Osteoblast (primary cell): Measurements from ENCODE around the gene CNTD1. TPM values are rescaled to one million over a fixed set of nuclear protein-coding genes. Genes with fewer than 3 reads are reported as not detected.

Source experiments
- DNase-seq: peaks from one replicate; pipeline ENCODE4 v3.0.0; 2011; ENCODE audit warnings: low spot score, mixed read lengths; ENCODE audit not compliant: insufficient read length; ENCODE audit errors: missing footprints
- H2AFZ ChIP-seq: 2 replicates; pipeline ENCODE4 v1.6.0; 2011; ENCODE audit warnings: mild to moderate bottlenecking, low read length
- H3K27ac ChIP-seq: 2 replicates; pipeline ENCODE4 v1.5.1; 2011; ENCODE audit warnings: mild to moderate bottlenecking, low read depth, low read length, moderate library complexity
- H3K27me3 ChIP-seq: 2 replicates; pipeline ENCODE4 v1.6.0; 2012; ENCODE audit warnings: mild to moderate bottlenecking, control low read depth, inconsistent platforms, low read length, moderate library complexity; ENCODE audit not compliant: insufficient read depth
- H3K36me3 ChIP-seq: 2 replicates; pipeline ENCODE4 v1.5.1; 2011; ENCODE audit warnings: mild to moderate bottlenecking, low read length, control low read depth, moderate library complexity; ENCODE audit not compliant: insufficient read depth
- H3K4me1 ChIP-seq: 2 replicates; pipeline ENCODE4 v1.5.1; 2011; ENCODE audit warnings: mild to moderate bottlenecking, low read length, control low read depth, moderate library complexity; ENCODE audit not compliant: insufficient read depth
- H3K4me2 ChIP-seq: 2 replicates; pipeline ENCODE4 v1.6.0; 2011; ENCODE audit warnings: mild to moderate bottlenecking, low read length; ENCODE audit not compliant: insufficient read depth
- H3K4me3 ChIP-seq: fragments of 200-600 bp; sonication (generic); 3 replicates; pipeline ENCODE4 v1.5.1; 2012; ENCODE audit warnings: mild to moderate bottlenecking, low read length, inconsistent platforms; ENCODE audit not compliant: insufficient read depth
- H3K79me2 ChIP-seq: 2 replicates; pipeline ENCODE4 v1.6.0; 2012; ENCODE audit warnings: mild to moderate bottlenecking, low read length, control low read depth, inconsistent platforms; ENCODE audit not compliant: insufficient read depth
- H3K9me3 ChIP-seq: 2 replicates; pipeline ENCODE4 v1.5.1; 2011; ENCODE audit warnings: low read depth, low read length, control low read depth
- H4K20me1 ChIP-seq: 2 replicates; pipeline ENCODE4 v1.6.0; 2012; ENCODE audit warnings: mild to moderate bottlenecking, low read length, control low read depth; ENCODE audit not compliant: insufficient read depth
- total RNA-seq: library from RNA; depleted of rRNA; stranded (reverse); fragments of >200 nt; gene quantifications from 2 replicates; pipeline ENCODE4 v1.2.3, GENCODE V29; 2012
- TF ChIP-seq, protein P1 (sequence below): IDR thresholded peaks from 2 replicates; pipeline ENCODE4 v1.5.1; 2011; ENCODE audit warnings: mild to moderate bottlenecking, low read depth, low read length, moderate library complexity; ENCODE audit errors: extremely low read depth

CNTD1 gene
- total RNA-seq, 1 donor, result not detected

DNA sequence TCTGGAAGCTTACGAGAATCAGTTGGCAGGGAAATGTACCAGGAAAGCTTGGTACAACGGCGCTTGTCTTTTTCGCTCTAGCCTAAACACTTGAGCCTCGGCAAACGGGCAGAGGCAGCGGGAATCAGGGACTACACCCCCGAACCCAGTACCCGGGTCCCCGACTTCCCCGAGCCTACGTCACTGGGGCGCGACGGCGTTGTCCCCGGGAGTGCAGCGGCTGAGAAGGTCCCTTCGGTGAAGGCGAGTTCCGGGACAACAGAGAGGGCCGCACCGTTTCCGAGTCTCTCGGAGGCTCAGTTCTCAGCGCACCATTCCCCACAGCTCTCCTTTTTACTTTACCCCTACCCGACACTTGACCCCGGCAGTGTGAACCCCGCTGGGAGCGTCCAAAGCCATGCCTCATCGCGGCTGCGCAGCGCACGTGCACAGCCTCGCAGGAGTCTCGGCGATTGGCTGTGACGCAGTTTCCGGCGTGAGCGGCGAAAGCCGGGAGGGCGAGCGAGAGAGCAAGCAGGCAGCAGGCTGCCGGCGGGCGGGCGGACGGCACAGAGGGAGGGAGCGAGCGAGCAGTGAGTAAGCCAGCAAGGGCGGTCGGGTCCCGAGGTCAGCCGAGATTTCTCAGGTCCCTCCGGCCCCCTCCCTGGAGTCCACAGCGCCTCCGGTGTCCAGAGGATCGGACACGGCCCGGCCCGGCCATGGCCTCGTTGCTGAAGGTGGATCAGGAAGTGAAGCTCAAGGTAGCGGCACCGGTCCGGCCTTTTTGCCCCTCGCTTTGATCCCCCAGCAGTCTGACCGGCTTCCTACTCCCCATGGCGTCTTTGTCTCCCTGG lies 34.5 kb downstream of the CNTD1 start, which contains the start of gene PSME3:
Gene PSME3 (plus strand): TSS at position 464 of the 833 bp plus-strand sequence. CDS start 235 bp downstream, at position 699.
- peaks cover 10% of the 10 kb centered on the region for H3K4me1 ChIP-seq
- peaks cover 34% of the 10 kb centered on the region for H3K36me3 ChIP-seq
- H3K79me2 ChIP-seq, result peaks cover 38% of the 10 kb centered on the region
- H3K4me3 ChIP-seq, result peak within 1 kb of the TSS; percentile 99
- H4K20me1 ChIP-seq, result peaks cover 13% of the 10 kb centered on the region
- TF ChIP-seq, protein P1, sequence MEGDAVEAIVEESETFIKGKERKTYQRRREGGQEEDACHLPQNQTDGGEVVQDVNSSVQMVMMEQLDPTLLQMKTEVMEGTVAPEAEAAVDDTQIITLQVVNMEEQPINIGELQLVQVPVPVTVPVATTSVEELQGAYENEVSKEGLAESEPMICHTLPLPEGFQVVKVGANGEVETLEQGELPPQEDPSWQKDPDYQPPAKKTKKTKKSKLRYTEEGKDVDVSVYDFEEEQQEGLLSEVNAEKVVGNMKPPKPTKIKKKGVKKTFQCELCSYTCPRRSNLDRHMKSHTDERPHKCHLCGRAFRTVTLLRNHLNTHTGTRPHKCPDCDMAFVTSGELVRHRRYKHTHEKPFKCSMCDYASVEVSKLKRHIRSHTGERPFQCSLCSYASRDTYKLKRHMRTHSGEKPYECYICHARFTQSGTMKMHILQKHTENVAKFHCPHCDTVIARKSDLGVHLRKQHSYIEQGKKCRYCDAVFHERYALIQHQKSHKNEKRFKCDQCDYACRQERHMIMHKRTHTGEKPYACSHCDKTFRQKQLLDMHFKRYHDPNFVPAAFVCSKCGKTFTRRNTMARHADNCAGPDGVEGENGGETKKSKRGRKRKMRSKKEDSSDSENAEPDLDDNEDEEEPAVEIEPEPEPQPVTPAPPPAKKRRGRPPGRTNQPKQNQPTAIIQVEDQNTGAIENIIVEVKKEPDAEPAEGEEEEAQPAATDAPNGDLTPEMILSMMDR, result no peak
- H3K27me3 ChIP-seq, result no peaks in the 10 kb centered on the region
- peak; percentile 97 for DNase-seq
- H3K27ac ChIP-seq, result peak within 1 kb of the TSS; percentile 88
- no peaks in the 10 kb centered on the region for H3K9me3 ChIP-seq
- peak within 1 kb of the TSS; percentile 96 for H2AFZ ChIP-seq
- H3K4me2 ChIP-seq, result peak within 1 kb of the TSS; percentile 79

DNA sequence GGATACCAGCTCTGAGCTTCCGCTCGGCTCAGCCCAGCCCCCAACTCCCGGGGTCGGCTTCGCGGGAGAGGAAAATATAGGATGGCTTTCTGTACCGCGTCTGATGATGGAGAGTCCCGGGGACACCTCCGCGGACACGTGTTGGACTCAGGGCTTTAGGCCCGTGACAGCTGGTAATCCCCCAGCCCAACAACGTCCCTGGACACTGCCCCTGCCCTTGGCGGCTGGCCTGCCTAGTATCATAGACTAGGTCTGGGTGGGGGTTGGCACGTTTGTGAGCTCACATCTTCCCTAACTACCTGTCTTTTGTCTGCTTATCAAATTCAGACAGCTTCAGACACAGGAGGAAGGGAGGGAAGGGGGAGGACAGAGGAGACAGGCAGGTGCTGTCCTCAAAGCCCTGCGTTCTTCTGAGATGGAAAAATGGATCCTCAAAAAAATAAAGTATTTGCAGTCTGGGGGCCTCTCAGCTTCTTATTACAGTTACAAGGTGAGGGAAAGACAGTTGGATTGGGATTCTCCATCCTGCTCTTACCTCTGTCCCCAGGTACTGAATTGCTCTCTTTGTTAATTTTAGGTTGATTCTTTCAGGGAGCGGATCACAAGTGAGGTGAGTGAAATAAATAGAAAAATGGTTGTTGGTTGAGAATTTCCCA lies 35.2 kb downstream of the CNTD1 start:
- Histone ChIP-seq H3K27ac (peak overlapping the region; percentile 88), H3K27me3 (no peaks in the 10 kb centered on the region), H3K79me2 (peaks cover 38% of the 10 kb centered on the region), H2AFZ (peak overlapping the region; percentile 96), H3K4me1 (peaks cover 10% of the 10 kb centered on the region), H3K9me3 (no peaks in the 10 kb centered on the region), H3K36me3 (peaks cover 41% of the 10 kb centered on the region), H3K4me3 (peak overlapping the region; percentile 99), H4K20me1 (peaks cover 13% of the 10 kb centered on the region), H3K4me2 (peak overlapping the region; percentile 79)
- no peak for DNase-seq
- TF ChIP-seq, protein P1, result no peak

DNA sequence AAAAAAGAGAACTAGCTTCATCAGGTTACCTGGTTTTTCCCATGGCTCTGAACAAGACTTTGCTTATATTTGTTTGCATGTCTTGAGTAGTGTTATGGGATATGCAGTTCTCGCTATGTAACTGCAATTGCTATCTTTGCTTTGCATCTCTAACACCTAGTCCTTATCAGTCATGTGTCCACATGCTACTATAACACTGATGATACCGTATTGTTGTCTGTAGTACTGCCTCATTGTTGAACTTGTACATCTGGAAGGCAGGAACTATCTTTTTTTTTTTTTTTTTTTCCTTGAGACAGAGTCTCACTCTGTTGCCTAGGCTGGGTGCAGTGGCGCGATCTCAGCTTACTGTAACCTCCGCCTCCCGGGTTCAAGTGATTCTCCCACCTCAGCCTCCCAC lies 37.1 kb downstream of the CNTD1 start:
- no peaks in the 10 kb centered on the region for H3K9me3 ChIP-seq
- no peak overlapping the region for H2AFZ ChIP-seq
- H3K27ac ChIP-seq, result no peak overlapping the region
- H3K4me2 ChIP-seq, result no peak overlapping the region
- H3K4me3 ChIP-seq, result no peak overlapping the region
- H3K27me3 ChIP-seq, result no peaks in the 10 kb centered on the region
- H4K20me1 ChIP-seq, result peaks cover 13% of the 10 kb centered on the region
- H3K36me3 ChIP-seq, result peaks cover 55% of the 10 kb centered on the region
- TF ChIP-seq, protein P1, result no peak
- peaks cover 10% of the 10 kb centered on the region for H3K4me1 ChIP-seq
- no peak for DNase-seq
- peaks cover 38% of the 10 kb centered on the region for H3K79me2 ChIP-seq
